PC-9 (cell line): ENCODE results near the gene FANCM.

Experiments used
- CTCF ChIP-seq: fragments of 200-600 bp; sonication (generic); conservative IDR thresholded peaks from 2 replicates; pipeline ENCODE4 v1.6.1; 2017; ENCODE audit warnings: mixed run types, antibody characterized with exemption, mild to moderate bottlenecking, moderate library complexity
- EZH2 ChIP-seq: fragments of 200-600 bp; sonication (generic); IDR thresholded peaks from 2 replicates; pipeline ENCODE4 v1.8.0; 2017; ENCODE audit warnings: antibody characterized with exemption, low read depth

GRCh38 chr14:45136399-45136798 is 669 bp downstream of the FANCM start:
- TF ChIP-seq CTCF (no peak), EZH2 (no peak)
